ENCODE results near the gene HOMER2. TPM values are rescaled to one million over a fixed set of nuclear protein-coding genes. Genes with fewer than 3 reads are reported as not detected.
"Not testable (repeated sequence)": the region's sequence is repeated elsewhere in the genome, so short reads cannot be mapped to it uniquely, and the experiment has no call there.

Gene HOMER2
- total RNA-seq, 8 experiments from 2014 or later, result 5.7 to 34.3 (median 17.1) TPM

DNA sequence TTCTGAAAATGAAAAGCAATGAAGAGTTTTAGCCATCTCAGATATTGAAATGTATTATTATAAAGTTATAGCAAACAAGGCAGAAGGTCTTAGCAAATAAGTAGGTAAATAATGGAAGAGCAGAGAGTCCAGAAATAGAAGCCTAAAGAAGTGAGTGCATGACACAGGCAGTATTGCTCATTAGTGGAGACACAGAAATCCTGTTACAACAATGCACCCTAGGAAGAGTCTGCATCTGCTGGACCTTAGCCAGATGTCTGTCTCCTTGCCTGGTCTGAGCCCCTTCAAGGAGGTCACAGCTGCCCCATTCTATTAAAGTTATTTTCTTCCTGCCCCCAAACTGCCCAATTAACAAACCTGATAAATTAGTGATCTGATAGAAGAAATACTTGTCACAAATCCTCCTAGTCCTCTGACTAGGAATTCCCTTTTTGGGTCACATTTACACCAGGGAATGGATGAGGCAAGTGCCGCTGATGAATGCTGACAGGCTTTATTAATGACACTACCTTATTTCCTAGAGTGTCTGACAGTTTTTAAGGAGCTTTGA lies 51.9 kb downstream of the HOMER2 start:
- H3K4me1 ChIP-seq (replicated peaks in 1 of 2), result peaks cover 0 to 8% of the 10 kb centered on the region in 2 donors
- no CpG with 5 or more reads among the region's 1 CpG for WGBS, 10 experiments
- H3K27ac ChIP-seq, result no peak overlapping the region

DNA sequence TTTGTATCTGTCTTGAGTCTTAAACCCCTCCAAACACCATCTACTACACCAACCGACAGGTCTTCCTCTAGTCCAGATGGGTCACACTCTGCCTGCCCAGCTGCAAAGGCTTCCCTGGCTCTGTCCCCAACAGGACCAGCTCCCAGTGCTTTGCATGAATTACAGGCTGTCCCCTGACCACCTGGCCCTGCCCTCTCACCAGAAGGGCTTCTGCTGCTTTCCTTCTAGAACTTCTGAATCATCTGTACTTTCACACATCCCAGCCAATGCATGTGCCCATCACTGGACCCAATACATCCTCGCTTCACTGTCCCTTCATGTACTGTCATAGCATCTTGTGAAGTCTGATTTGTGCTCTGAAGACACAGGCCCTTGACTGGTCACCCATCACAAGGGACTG lies 53.6 kb downstream of the HOMER2 start:
- H3K4me1 ChIP-seq (replicated peaks in 1 of 2), result peaks cover 5 to 16% of the 10 kb centered on the region in 2 donors
- ATAC-seq (replicated peaks in 6 of 8), result no peak
- no peak overlapping the region for H3K4me3 ChIP-seq
- WGBS, 10 experiments, result 17 to 100% (median 82%) methylated on average over 1 to 2 of the region's 2 CpGs; no CpG with 5 or more reads in 4 of the 10 experiments
- in situ Hi-C loops (cut with MboI; ENCODE audit: low pct_unique_long_range_greater_than_20kb in 2 of 9, low sequenced_read_pairs in 9 of 9, unreplicated experiment in 9 of 9), result no loop called here
- no peak overlapping the region for H3K27ac ChIP-seq

More for the DNA sequence above, 51.9 kb downstream of the HOMER2 start:
- in situ Hi-C loops (cut with MboI; ENCODE audit: low pct_unique_long_range_greater_than_20kb in 2 of 9, low sequenced_read_pairs in 9 of 9, unreplicated experiment in 9 of 9), result no loop called here
- no peak overlapping the region for H3K4me3 ChIP-seq
- no peak for ATAC-seq (replicated peaks in 6 of 8)

DNA sequence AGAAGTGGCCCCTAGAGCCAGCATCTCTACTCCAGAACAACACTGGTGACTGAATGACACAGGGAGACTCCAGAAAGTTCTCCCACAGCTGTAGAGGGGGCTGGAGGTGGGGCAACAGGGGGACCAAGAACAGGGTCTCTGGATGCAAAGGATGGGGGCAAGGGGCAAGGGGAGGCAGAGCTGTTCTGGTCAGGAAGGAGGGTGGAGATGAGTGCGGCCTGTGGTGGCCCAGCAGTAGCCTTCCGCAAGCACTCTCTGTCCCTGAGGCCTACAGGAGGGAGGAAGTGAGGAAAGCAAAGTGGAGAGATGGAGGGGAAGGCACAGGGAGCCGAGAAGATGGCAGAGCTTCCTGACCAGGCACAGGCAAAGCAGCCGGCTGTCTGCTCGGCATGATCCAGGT lies 56.5 kb downstream of the HOMER2 start:
- ATAC-seq (replicated peaks in 6 of 8), result no peak
- in situ Hi-C loops (cut with MboI; ENCODE audit: low pct_unique_long_range_greater_than_20kb in 2 of 9, low sequenced_read_pairs in 9 of 9, unreplicated experiment in 9 of 9), result no loop called here
- no CpG with 5 or more reads among the region's 5 CpGs for WGBS, 10 experiments
- no peak overlapping the region for H3K4me3 ChIP-seq
- peaks cover 5 to 16% of the 10 kb centered on the region in 2 donors for H3K4me1 ChIP-seq (replicated peaks in 1 of 2)
- H3K27ac ChIP-seq, result no peak overlapping the region

DNA sequence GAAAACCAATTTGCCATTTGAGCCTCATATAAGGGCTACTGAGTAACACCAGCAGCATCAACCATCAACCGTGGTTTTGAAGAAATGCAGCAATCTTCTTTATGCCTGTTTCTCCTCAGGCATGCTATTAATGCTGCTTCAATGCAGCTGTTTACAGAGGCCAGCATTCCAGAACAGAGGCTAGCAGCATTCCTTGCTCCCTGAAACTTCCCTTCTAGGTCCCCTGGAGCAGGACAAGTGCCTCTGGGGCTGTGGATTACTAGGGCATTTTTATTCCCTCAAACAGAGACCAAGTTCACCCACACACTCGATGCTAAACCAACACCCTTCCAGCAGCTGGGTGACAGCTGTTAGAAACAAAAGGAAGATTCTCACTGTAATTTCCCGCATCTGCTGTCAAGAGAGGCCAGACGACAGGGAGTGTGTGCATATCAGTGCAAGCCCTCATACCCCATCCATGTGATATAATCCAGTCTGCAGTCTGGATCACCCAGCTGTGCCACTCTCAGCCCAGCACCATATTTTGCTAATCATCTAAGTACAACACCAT lies 57.5 kb downstream of the HOMER2 start:
- 0 to 47% (median 13%) methylated on average over 1 to 4 of the region's 4 CpGs for WGBS, 10 experiments
- H3K4me1 ChIP-seq (replicated peaks in 1 of 2), result peaks cover 5 to 16% of the 10 kb centered on the region in 2 donors
- ATAC-seq (replicated peaks in 6 of 8), result peak; percentile 61 to 96 (median 84)
- no peak overlapping the region for H3K27ac ChIP-seq
- H3K4me3 ChIP-seq, result no peak overlapping the region
- in situ Hi-C loops (cut with MboI; ENCODE audit: low pct_unique_long_range_greater_than_20kb in 2 of 9, low sequenced_read_pairs in 9 of 9, unreplicated experiment in 9 of 9), result no loop called here

DNA sequence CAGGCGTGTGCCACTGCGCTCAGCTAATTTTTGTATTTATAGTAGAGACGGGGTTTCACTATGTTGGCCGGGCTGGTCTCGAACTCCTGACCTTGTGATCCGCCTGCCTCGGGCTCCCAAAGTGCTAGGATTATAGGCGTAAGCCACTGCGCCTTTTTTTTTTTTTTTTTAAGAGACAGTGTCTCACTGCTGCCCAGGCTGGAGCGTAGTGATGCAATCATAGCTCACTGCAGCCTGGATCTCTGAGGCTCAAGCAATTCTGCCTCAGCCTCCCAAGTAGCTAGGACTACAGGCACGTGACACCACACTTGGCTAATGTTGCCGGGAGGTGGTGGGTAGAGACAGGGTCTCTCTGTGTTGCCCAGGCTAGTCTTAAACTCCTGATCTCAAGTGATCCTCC lies 59.0 kb downstream of the HOMER2 start:
- in situ Hi-C loops (cut with MboI; ENCODE audit: low pct_unique_long_range_greater_than_20kb in 2 of 9, low sequenced_read_pairs in 9 of 9, unreplicated experiment in 9 of 9); H3K4me3 ChIP-seq; H3K27ac ChIP-seq; ATAC-seq (replicated peaks in 6 of 8): not testable (repeated sequence)
- WGBS, 10 experiments, result 20 to 100% (median 94%) methylated on average over 1 to 10 of the region's 12 CpGs; no CpG with 5 or more reads in 4 of the 10 experiments
- peaks cover 5 to 16% of the 10 kb centered on the region in 2 donors for H3K4me1 ChIP-seq (replicated peaks in 1 of 2)

DNA sequence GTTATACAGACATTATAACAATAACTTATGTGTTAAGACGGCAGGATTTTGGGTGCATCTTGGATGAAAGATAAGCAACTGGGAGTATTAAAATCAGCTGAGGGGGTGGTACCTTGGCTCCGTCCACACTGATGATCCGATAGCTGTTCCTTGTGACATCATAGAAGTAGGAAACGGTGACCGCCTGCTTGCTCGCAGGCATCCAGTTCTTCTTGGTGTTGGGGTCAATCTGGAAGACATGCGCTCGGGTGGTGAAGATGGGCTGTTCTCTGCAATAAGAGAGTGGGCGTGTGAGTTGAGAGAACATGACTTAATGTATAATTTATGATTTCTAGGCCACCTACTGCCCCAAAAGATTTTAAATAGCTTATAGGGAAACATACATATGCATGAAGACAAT lies 59.9 kb downstream of the HOMER2 start:
- ATAC-seq (replicated peaks in 6 of 8), result peak in 1 of 8 experiments; percentile 46
- Histone ChIP-seq H3K4me3 (no peak overlapping the region), H3K4me1 (replicated peaks in 1 of 2) (peaks cover 5 to 9% of the 10 kb centered on the region in 2 donors), H3K27ac (no peak overlapping the region)
- 52 to 100% (median 90%) methylated on average over 1 to 8 of the region's 9 CpGs; no CpG with 5 or more reads in 1 of the 10 experiments for WGBS, 10 experiments
- in situ Hi-C loops (cut with MboI; ENCODE audit: low pct_unique_long_range_greater_than_20kb in 2 of 9, low sequenced_read_pairs in 9 of 9, unreplicated experiment in 9 of 9), result no loop called here

DNA sequence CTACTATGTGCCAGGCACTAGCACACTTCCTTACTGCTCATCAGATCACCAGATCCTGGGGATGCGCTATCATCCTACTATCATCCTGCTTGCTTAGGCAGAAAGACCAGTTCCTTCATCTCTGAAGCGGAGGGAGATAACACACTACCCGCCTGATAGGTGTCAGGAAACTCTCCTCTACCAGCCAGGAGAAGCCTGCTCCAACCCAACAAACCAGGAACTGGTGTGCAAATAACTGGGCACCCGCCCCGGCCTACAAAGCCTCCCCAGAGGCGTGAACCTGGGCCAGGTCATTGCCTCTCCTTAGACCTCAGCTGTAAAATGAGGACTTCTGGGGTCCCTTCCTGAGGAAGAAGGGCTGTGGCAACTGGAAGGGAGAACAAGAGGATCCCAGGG lies 61.5 kb downstream of the HOMER2 start:
- Histone ChIP-seq H3K27ac (no peak overlapping the region), H3K4me1 (replicated peaks in 1 of 2) (peaks cover 5 to 9% of the 10 kb centered on the region in 2 donors), H3K4me3 (no peak overlapping the region)
- in situ Hi-C loops (cut with MboI; ENCODE audit: low pct_unique_long_range_greater_than_20kb in 2 of 9, low sequenced_read_pairs in 9 of 9, unreplicated experiment in 9 of 9), result no loop called here
- 60 to 100% (median 98%) methylated on average over 1 to 4 of the region's 6 CpGs; no CpG with 5 or more reads in 4 of the 10 experiments for WGBS, 10 experiments
- ATAC-seq (replicated peaks in 6 of 8), result no peak

DNA sequence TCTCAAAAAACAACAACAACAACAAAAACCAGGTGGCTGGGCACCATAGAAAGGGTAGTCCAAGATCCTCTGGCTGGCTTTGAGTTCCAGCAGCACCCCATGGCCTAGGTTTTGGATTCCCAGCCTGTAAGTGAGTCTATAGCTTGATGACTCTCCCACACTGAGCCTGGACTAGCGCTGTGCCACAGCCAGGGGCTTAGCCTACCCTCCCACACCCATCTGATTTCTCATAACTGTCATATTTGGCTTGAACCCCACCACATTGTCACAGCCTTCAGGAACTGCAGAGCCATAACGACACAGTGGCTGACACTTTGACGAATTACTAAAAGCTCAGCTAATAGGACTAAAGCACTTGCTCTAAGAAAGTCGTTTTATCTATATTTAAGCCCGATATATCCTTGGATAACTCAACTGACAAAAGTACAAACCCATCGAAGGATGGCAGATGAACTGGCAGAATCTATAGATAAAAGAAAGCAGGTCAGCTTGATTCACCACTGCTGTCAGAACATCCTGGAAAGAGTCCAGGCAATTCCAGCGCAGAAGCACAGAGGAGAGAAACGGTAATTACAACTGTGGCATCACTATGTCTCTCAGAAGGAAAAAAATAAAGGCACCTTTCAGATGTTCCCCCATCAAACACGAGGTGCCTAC lies 62.1 kb downstream of the HOMER2 start:
- H3K4me1 ChIP-seq (replicated peaks in 1 of 2), result peaks cover 5 to 9% of the 10 kb centered on the region in 2 donors
- no peak for ATAC-seq (replicated peaks in 6 of 8)
- no peak overlapping the region for H3K4me3 ChIP-seq
- 48 to 94% (median 79%) methylated on average over 1 to 9 of the region's 9 CpGs; no CpG with 5 or more reads in 1 of the 10 experiments for WGBS, 10 experiments
- in situ Hi-C loops (cut with MboI; ENCODE audit: low pct_unique_long_range_greater_than_20kb in 2 of 9, low sequenced_read_pairs in 9 of 9, unreplicated experiment in 9 of 9), result no loop called here
- H3K27ac ChIP-seq, result no peak overlapping the region

DNA sequence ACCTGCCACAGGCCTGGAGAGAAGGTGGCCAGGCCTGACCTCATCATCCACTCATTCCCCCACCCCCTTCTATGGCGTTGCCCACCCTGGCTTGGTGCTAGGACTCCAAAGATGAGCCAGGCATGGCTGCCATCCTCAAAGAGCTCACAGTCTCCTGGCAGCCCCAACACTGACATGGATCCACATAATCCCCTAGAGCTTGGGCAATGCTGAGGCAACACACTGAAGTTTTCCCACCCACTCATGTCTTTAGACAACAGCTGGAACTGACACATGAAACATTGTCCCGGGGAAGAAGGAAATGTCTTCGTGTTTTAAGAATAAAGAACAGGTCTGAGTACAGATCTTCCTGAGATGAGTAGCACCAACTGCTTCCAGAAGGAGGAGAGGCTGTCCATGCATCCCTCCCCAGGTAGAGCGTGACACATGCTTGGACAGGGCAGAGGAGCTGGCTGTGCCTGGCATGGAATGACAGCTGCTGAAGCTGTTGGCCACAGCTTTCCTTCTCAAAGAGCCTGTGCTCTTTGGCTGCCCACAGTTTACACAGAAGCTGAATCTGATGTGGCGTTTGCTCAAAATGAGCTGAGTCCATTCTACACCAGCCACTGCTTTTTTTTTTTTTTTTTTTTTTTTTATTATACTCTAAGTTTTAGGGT lies 70.1 kb downstream of the HOMER2 start:
- in situ Hi-C loops (cut with MboI; ENCODE audit: low pct_unique_long_range_greater_than_20kb in 2 of 9, low sequenced_read_pairs in 9 of 9, unreplicated experiment in 9 of 9), result no loop called here
- H3K27ac ChIP-seq, result no peak overlapping the region
- no peak overlapping the region for H3K4me3 ChIP-seq
- no peak for ATAC-seq (replicated peaks in 6 of 8)
- H3K4me1 ChIP-seq (replicated peaks in 1 of 2), result no peaks in the 10 kb centered on the region
- WGBS, 10 experiments, result 35 to 76% (median 60%) methylated on average over 1 to 3 of the region's 5 CpGs; no CpG with 5 or more reads in 5 of the 10 experiments

DNA sequence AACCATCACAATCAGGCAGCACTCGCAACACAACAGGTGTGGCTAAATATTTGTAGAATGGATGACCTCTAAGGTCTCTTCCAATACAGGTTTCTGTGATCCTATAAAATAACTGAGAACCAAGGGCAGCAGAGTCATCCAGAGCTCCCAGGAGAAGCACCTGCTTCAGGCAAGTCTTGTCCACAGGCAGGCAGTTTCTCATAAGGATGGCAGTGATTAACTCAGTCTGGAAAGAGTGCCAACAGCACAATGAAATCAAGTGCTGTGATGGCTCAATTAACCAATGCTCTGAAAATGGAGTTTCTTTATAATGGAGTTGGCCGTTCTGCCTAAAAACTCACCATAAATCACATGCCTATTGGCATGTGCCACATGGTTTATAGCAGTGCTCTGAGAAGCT lies 70.8 kb downstream of the HOMER2 start:
- H3K4me3 ChIP-seq, result no peak overlapping the region
- no peak for ATAC-seq (replicated peaks in 6 of 8)
- no peak overlapping the region for H3K27ac ChIP-seq
- in situ Hi-C loops (cut with MboI; ENCODE audit: low pct_unique_long_range_greater_than_20kb in 2 of 9, low sequenced_read_pairs in 9 of 9, unreplicated experiment in 9 of 9), result no loop called here
- WGBS, 10 experiments, result 60 to 100% (median 85%) methylated on average over 1 to 2 of the region's 2 CpGs; no CpG with 5 or more reads in 2 of the 10 experiments
- H3K4me1 ChIP-seq (replicated peaks in 1 of 2), result no peaks in the 10 kb centered on the region

DNA sequence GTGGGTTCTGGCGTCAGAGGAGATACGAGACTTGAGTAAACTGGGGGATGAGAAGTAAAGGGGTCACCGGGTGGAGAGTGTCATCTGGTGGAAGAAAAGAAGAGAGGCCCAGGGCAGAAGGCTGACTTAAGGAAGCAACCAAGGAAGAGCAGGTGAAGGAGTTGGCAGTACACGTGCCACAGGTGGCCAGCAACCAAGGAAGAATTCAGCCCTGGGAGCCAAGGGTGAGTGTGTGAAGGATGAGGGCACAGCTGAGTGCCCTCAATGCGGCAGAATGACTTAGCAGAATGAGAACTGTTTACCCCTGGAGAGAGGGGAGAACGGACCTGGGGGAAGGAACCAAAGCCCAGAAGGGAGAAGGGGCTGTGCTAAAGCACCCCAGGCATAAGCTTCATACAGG lies 71.8 kb downstream of the HOMER2 start:
- no peak for ATAC-seq (replicated peaks in 6 of 8)
- H3K4me1 ChIP-seq (replicated peaks in 1 of 2), result no peaks in the 10 kb centered on the region
- H3K27ac ChIP-seq, result no peak overlapping the region
- H3K4me3 ChIP-seq, result no peak overlapping the region
- 76 to 100% (median 86%) methylated on average over 1 to 5 of the region's 6 CpGs; no CpG with 5 or more reads in 2 of the 10 experiments for WGBS, 10 experiments
- in situ Hi-C loops (cut with MboI; ENCODE audit: low pct_unique_long_range_greater_than_20kb in 2 of 9, low sequenced_read_pairs in 9 of 9, unreplicated experiment in 9 of 9), result no loop called here

DNA sequence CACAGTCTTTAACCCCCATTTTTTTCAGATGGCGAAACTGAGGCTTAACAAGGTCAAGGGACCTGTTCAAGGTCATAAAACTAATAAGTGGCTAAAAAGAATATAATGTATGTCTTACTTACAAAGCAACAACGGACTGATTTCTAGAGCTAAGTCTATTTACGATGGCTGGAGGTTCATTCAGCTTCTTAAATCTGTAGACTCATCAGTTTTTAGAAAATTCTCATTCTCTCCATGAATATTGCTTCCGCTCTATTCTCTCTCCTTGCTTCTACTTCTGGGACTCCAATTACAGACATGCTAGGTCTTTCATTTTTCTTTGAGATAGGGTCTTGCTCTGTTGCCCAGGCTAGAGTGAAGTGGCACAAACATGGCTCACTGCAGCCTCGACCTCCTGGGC lies 74.2 kb downstream of the HOMER2 start:
- no peak overlapping the region for H3K27ac ChIP-seq
- in situ Hi-C loops (cut with MboI; ENCODE audit: low pct_unique_long_range_greater_than_20kb in 2 of 9, low sequenced_read_pairs in 9 of 9, unreplicated experiment in 9 of 9), result no loop called here
- no peak for ATAC-seq (replicated peaks in 6 of 8)
- WGBS, 10 experiments, result 73 to 95% (median 86%) methylated on average over 1 to 5 of the region's 5 CpGs
- no peak overlapping the region for H3K4me3 ChIP-seq
- no peaks in the 10 kb centered on the region for H3K4me1 ChIP-seq (replicated peaks in 1 of 2)

DNA sequence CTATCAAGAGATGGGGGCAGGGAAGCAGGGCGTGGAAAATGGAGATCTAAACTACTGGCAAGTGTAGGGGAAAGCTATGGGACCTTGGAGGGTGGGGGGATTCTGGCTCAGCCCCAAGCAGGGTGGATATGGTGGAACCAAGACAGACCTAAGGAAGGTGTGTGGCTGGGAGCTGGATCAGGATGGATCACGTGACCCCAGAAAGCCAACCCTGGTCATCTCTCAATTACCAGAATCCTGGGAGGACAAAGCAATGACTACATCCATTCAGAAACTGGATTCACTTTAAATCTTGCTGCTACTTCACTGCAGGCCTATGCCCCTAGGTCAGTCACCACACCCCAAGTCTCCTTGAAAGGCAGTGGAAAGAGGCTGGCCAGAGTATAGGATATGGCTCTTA lies 74.7 kb downstream of the HOMER2 start:
- no peaks in the 10 kb centered on the region for H3K4me1 ChIP-seq (replicated peaks in 1 of 2)
- in situ Hi-C loops (cut with MboI; ENCODE audit: low pct_unique_long_range_greater_than_20kb in 2 of 9, low sequenced_read_pairs in 9 of 9, unreplicated experiment in 9 of 9), result no loop called here
- H3K4me3 ChIP-seq, result no peak overlapping the region
- peak in 2 of 8 experiments; percentile 28 to 42 for ATAC-seq (replicated peaks in 6 of 8)
- 60 to 100% (median 89%) methylated on average over 1 to 2 of the region's 2 CpGs; no CpG with 5 or more reads in 5 of the 10 experiments for WGBS, 10 experiments
- H3K27ac ChIP-seq, result no peak overlapping the region
